Tibial artery (tissue), 4 donors: ENCODE measurements around the gene CERS5.

Experiments used
- DNase-seq, 2 donors: peaks; one replicate each; pipeline ENCODE4 v3.0.0-alpha.2; 2019
- H3K27ac ChIP-seq, 2 donors: fragments of 200-600 bp; sonication (generic) in 1 of 2; 1 replicate in 1 of 2; 2 replicates in 1 of 2; pipeline ENCODE4 v1.5.1; 2018 to 2019; ENCODE audit warnings: mild to moderate bottlenecking in 1 of 2
- H3K27me3 ChIP-seq, 2 donors: fragments of 200-600 bp; sonication (generic) in 1 of 2; one replicate each; pipeline versions ENCODE4 v1.5.1 to v1.6.0; 2016 to 2019
- H3K36me3 ChIP-seq, 3 donors: fragments of 200-600 bp; sonication (generic) in 2 of 3; one replicate each; pipeline ENCODE4 v1.5.1; 2016 to 2019; ENCODE audit warnings: mild to moderate bottlenecking in 2 of 3
- H3K4me1 ChIP-seq, 4 donors: fragments of 200-600 bp; sonication (generic) in 2 of 4; 1 replicate in 3 of 4; 2 replicates in 1 of 4; pipeline ENCODE4 v1.5.1; 2016 to 2019
- H3K4me3 ChIP-seq, 2 donors: fragments of 200-600 bp; sonication (generic) in 1 of 2; 1 replicate in 1 of 2; 2 replicates in 1 of 2; pipeline ENCODE4 v1.5.1; 2018 to 2019; ENCODE audit warnings: mild to moderate bottlenecking in 2 of 2
- H3K9me3 ChIP-seq, 3 donors: fragments of 200-600 bp; sonication (generic) in 1 of 3; one replicate each; pipeline ENCODE4 v1.5.1; 2016 to 2019
- intact Hi-C: fragments of 100-400 bp; cut with DNase I; formaldehyde crosslinking; loops from one replicate; pipeline ENCODE4 v1.15.0; 2023; ENCODE audit warnings: low total_unique reads
- TF ChIP-seq, protein P1 (sequence below), 2 experiments: fragments of 200-600 bp in 1 of 2; fragments of 450-650 bp in 1 of 2; IDR thresholded peaks; one replicate each; pipeline ENCODE4 v1.5.1; 2017 to 2019; ENCODE audit warnings: antibody characterized with exemption in 2 of 2, mild to moderate bottlenecking in 1 of 2, moderate library complexity in 1 of 2

The CERS5 gene

DNA sequence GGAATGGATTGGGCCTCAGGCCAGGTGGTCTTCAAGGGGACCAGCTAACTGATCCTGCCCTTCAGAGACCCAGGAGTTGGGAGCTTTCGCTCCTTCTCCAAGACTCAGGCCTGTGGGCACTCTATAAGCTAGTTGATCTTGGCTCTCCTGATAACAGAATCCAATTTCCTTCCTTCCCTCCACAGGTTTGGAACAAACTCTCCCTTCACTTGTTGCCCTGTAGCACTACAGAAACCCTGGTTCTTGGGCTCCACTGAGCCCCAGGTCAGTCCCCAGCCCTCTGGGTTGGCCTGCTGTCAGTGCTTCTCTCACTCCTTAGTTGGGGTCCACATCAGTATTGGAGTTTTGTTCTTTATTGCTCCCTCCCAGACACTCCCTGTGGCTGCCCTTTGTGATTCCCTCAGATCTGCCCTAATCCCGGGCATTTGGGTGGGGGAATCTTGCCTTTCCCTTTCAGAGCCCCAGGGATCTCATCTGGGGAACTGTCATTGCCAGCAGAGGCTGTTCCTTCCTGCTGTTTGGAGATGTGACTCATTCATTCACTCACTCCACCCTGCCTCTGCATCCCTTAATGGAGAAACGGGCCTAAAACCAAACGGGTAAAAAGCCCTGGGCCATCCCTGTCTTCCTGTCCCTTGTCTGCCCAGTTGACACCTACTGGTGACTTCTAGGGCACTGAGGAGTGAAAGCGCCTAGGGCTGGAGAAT, 67.7 kb downstream of the CERS5 start:
- H3K36me3 ChIP-seq, result peaks cover 50 to 75% (median 63%) of the 10 kb centered on the region in 3 donors
- TF ChIP-seq, protein P1, sequence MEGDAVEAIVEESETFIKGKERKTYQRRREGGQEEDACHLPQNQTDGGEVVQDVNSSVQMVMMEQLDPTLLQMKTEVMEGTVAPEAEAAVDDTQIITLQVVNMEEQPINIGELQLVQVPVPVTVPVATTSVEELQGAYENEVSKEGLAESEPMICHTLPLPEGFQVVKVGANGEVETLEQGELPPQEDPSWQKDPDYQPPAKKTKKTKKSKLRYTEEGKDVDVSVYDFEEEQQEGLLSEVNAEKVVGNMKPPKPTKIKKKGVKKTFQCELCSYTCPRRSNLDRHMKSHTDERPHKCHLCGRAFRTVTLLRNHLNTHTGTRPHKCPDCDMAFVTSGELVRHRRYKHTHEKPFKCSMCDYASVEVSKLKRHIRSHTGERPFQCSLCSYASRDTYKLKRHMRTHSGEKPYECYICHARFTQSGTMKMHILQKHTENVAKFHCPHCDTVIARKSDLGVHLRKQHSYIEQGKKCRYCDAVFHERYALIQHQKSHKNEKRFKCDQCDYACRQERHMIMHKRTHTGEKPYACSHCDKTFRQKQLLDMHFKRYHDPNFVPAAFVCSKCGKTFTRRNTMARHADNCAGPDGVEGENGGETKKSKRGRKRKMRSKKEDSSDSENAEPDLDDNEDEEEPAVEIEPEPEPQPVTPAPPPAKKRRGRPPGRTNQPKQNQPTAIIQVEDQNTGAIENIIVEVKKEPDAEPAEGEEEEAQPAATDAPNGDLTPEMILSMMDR (IDR thresholded peaks at IDR 0.05), result no peak
- no peak overlapping the region for H3K27ac ChIP-seq
- no peaks in the 10 kb centered on the region for H3K27me3 ChIP-seq
- H3K9me3 ChIP-seq, result no peaks in the 10 kb centered on the region
- peaks cover 0 to 13% (median 11%) of the 10 kb centered on the region in 4 donors for H3K4me1 ChIP-seq
- intact Hi-C loops, result no loop called here
- H3K4me3 ChIP-seq, result no peak overlapping the region
- no peak for DNase-seq

DNA sequence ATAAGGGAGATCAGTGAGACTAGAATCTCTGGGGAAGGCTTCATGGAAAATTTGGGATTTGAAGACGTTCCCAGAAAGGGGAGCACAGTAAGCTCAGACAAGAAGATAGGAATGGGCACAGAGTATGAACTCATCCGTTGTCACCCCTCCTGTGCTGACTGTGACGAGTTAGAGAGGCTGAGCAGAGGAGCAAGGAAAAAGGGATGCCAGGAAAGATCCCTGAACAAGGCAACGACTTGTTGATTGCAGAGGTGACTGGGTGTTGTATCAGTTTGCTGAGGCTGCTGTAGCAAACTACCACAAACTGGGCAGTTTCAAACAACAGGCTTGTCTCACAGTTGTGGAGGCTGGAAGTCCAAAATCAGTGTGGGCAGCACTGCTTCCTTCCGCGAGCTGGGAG, 69.2 kb downstream of the CERS5 start:
- H3K27me3 ChIP-seq, result no peaks in the 10 kb centered on the region
- peaks cover 65 to 90% (median 78%) of the 10 kb centered on the region in 3 donors for H3K36me3 ChIP-seq
- no peak overlapping the region for H3K27ac ChIP-seq
- no peaks in the 10 kb centered on the region for H3K9me3 ChIP-seq
- intact Hi-C loops, result no loop called here
- H3K4me1 ChIP-seq, result no peaks in the 10 kb centered on the region
- no peak overlapping the region for H3K4me3 ChIP-seq
- TF ChIP-seq, protein P1 (IDR thresholded peaks at IDR 0.05), result no peak
- no peak for DNase-seq

DNA sequence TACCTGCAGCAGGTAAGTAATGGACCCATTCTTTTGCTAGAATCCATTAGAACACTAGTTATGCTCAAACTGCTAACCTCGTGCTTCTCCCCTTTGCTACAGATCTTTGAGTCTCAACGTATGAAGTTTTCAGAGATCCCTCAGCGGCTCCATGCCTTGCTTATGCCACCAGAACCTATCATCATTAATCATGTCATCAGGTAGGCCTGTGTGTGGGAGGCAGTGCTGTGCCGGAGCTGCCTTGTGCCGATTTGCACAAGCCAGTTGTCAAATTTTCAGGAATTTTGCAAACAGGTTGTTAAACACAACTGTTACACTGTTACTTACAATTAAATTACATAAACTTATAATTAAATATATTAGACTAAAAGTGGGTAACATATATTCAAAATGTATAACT, 76.8 kb downstream of the CERS5 start:
- Histone ChIP-seq H3K4me1 (peaks cover 0 to 14% (median 10%) of the 10 kb centered on the region in 4 donors), H3K4me3 (no peak overlapping the region), H3K9me3 (no peaks in the 10 kb centered on the region), H3K36me3 (peaks cover 72 to 89% (median 86%) of the 10 kb centered on the region in 3 donors), H3K27ac (no peak overlapping the region), H3K27me3 (no peaks in the 10 kb centered on the region)
- TF ChIP-seq, protein P1 (IDR thresholded peaks at IDR 0.05), result no peak
- DNase-seq, result no peak
- intact Hi-C loops, result no loop called here

DNA sequence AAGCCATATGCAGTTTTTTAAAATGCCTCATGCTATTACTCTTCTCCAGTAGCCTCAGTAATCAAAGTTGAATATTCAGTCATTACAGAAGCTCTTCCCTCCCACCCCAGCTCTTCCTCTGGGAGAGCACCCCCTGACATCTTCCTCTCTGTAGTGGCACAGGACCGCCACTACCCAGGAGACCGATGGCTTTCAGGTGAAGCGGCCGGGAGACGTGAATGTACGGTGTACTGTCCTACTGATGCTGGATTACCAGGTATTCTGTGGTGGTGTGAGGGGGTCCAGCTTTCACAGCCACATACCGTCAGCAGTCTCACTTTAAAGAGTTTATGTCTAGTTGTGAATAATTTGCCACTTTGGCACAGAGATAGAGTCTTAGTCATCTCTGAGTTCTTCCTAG, 77.4 kb downstream of the CERS5 start:
- no peak overlapping the region for H3K4me3 ChIP-seq
- H3K27ac ChIP-seq, result no peak overlapping the region
- no peak for DNase-seq
- H3K27me3 ChIP-seq, result no peaks in the 10 kb centered on the region
- intact Hi-C loops, result no loop called here
- H3K9me3 ChIP-seq, result no peaks in the 10 kb centered on the region
- H3K36me3 ChIP-seq, result peaks cover 65 to 82% (median 79%) of the 10 kb centered on the region in 3 donors
- H3K4me1 ChIP-seq, result peaks cover 0 to 14% (median 10%) of the 10 kb centered on the region in 4 donors
- TF ChIP-seq, protein P1 (IDR thresholded peaks at IDR 0.05), result no peak

DNA sequence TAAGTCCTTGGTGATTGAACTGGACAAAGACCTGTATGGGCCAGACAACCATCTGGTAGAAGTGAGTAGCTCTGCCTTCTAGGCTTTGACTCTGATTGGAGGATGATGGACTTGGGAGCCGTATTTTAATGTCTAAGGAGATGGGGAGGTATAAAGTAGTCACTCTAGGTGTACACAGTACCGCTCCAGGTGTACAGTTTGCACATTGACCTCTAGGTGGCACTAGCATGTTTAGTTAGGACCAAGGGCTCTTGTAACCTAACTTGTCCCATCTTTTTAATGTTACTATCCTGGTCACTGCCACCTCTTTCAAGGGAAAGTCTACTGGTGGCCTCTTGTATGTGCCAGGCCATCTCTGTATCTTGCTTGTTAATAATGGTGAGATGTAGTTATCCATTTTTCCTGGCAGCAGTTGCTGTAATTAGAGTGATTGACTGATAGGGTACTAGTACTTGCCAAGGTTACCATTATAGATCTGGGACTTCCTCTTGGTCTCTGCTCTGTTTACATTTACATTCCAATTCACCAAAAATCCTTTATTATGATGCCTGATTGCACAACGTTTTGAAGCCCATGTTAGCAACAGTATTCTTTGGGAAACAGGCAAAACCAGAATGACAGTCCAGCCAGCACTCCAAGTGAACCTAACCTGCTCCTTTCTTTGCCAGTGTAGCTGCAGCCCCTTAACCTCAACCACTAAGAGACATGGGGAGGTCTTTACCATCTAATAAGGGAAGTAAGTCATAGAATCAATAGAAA, 78.4 kb downstream of the CERS5 start:
- no peak overlapping the region for H3K27ac ChIP-seq
- intact Hi-C loops, result no loop called here
- TF ChIP-seq, protein P1 (IDR thresholded peaks at IDR 0.05), result peak; percentile 65 to 74
- H3K36me3 ChIP-seq, result peaks cover 55 to 72% (median 69%) of the 10 kb centered on the region in 3 donors
- no peak overlapping the region for H3K4me3 ChIP-seq
- H3K27me3 ChIP-seq, result no peaks in the 10 kb centered on the region
- no peak for DNase-seq
- no peaks in the 10 kb centered on the region for H3K9me3 ChIP-seq
- peaks cover 0 to 20% (median 16%) of the 10 kb centered on the region in 4 donors for H3K4me1 ChIP-seq
